RWPE2 (cell line): ENCODE measurements around the gene TXNDC17.

Experiments
- ATAC-seq: fragments of 200-7000 bp; cut with Tn5 transposase; 3 replicates; pipeline ENCODE4 v1.9.1; 2021; ENCODE audit warnings: low read depth
- DNase-seq: peaks from one replicate; pipeline ENCODE4 v3.0.0-alpha.2; 2020; ENCODE audit warnings: low spot score
- H3K27ac ChIP-seq: fragments of 450-650 bp; 2 replicates; pipeline ENCODE4 v1.5.1; 2017; ENCODE audit warnings: mild to moderate bottlenecking; ENCODE audit not compliant: poor library complexity, severe bottlenecking
- H3K27me3 ChIP-seq: fragments of 250-450 bp; sonication (Bioruptor Pico); 2 replicates; pipeline ENCODE4 v1.5.1; 2021; ENCODE audit warnings: mild to moderate bottlenecking, moderate library complexity; ENCODE audit not compliant: insufficient read depth, poor library complexity, severe bottlenecking
- H3K36me3 ChIP-seq: fragments of 250-450 bp; sonication (Bioruptor Pico); 2 replicates; pipeline ENCODE4 v1.5.1; 2020; ENCODE audit warnings: low read depth, mild to moderate bottlenecking, moderate library complexity
- H3K4me1 ChIP-seq: fragments of 250-450 bp; sonication (Bioruptor Pico); 2 replicates; pipeline ENCODE4 v1.5.1; 2021; ENCODE audit warnings: mild to moderate bottlenecking, moderate library complexity; ENCODE audit not compliant: insufficient read depth, poor library complexity, severe bottlenecking
- H3K4me3 ChIP-seq: fragments of 250-450 bp; sonication (Bioruptor Pico); 2 replicates; pipeline ENCODE4 v1.5.1; 2021; ENCODE audit warnings: mild to moderate bottlenecking, moderate library complexity; ENCODE audit not compliant: severe bottlenecking
- H3K9me3 ChIP-seq: fragments of 250-450 bp; sonication (Bioruptor Pico); 2 replicates; pipeline ENCODE4 v1.5.1; 2021; ENCODE audit warnings: mild to moderate bottlenecking, moderate library complexity; ENCODE audit not compliant: severe bottlenecking
- CTCF ChIP-seq: fragments of 450-650 bp; IDR thresholded peaks from one replicate; pipeline ENCODE4 v1.5.1; 2017; ENCODE audit warnings: mild to moderate bottlenecking, moderate library complexity; ENCODE audit not compliant: poor library complexity, severe bottlenecking

Gene TXNDC17

GRCh38 chr17:6632530-6632929 is 8.3 kb upstream of the TXNDC17 start:
- H3K27ac ChIP-seq, result no peak overlapping the region
- H3K4me3 ChIP-seq, result no peak overlapping the region
- H3K9me3 ChIP-seq, result no peaks in the 10 kb centered on the region
- peaks cover 83% of the 10 kb centered on the region for H3K36me3 ChIP-seq
- ATAC-seq (no peak), DNase-seq (no peak)
- no peaks in the 10 kb centered on the region for H3K27me3 ChIP-seq
- no peak for TF ChIP-seq CTCF
- H3K4me1 ChIP-seq, result peaks cover under 1% of the 10 kb centered on the region

- TF ChIP-seq CTCF, result no peak
- no peak for ATAC-seq
- Histone ChIP-seq H3K4me1 (no peaks in the 10 kb centered on the region), H3K27me3 (no peaks in the 10 kb centered on the region), H3K27ac (no peak overlapping the region), H3K36me3 (peaks cover 76% of the 10 kb centered on the region), H3K4me3 (no peak overlapping the region), H3K9me3 (no peaks in the 10 kb centered on the region)
- no peak for DNase-seq
Measured at GRCh38 chr17:6633263-6633662, 7.6 kb upstream of the TXNDC17 start.

- no peaks in the 10 kb centered on the region for H3K9me3 ChIP-seq
- no peak overlapping the region for H3K27ac ChIP-seq
- H3K36me3 ChIP-seq, result peaks cover 50% of the 10 kb centered on the region
- no peaks in the 10 kb centered on the region for H3K4me1 ChIP-seq
- no peaks in the 10 kb centered on the region for H3K27me3 ChIP-seq
- H3K4me3 ChIP-seq, result no peak overlapping the region
- TF ChIP-seq CTCF, result no peak
- DNase-seq (no peak), ATAC-seq (no peak)
Measured at GRCh38 chr17:6636105-6636504, 4.8 kb upstream of the TXNDC17 start.

- H3K36me3 ChIP-seq, result peaks cover 44% of the 10 kb centered on the region
- peaks cover under 1% of the 10 kb centered on the region for H3K4me1 ChIP-seq
- ATAC-seq (no peak), DNase-seq (no peak)
- no peaks in the 10 kb centered on the region for H3K9me3 ChIP-seq
- no peak overlapping the region for H3K27ac ChIP-seq
- no peak for TF ChIP-seq CTCF
- H3K4me3 ChIP-seq, result no peak overlapping the region
- no peaks in the 10 kb centered on the region for H3K27me3 ChIP-seq
Measured at GRCh38 chr17:6636616-6637457, 4.0 kb upstream of the TXNDC17 start.

GRCh38 chr17:6637458-6637840 is 3.4 kb upstream of the TXNDC17 start:
- Histone ChIP-seq H3K27ac (no peak overlapping the region), H3K4me3 (no peak overlapping the region), H3K4me1 (peaks cover 7% of the 10 kb centered on the region), H3K9me3 (no peaks in the 10 kb centered on the region), H3K36me3 (peaks cover 44% of the 10 kb centered on the region), H3K27me3 (no peaks in the 10 kb centered on the region)
- ATAC-seq (no peak), DNase-seq (no peak)
- no peak for TF ChIP-seq CTCF
